HepG2 (cell line): ENCODE data around the gene CFAP46. TPM values are rescaled to one million over a fixed set of nuclear protein-coding genes. Genes with fewer than 3 reads are reported as not detected.

ENCODE experiments used
- ATAC-seq: fragments of 200-7000 bp; cut with Tn5 transposase; 3 replicates; pipeline ENCODE4 v1.9.1; 2020; ENCODE audit warnings: mild to moderate bottlenecking, moderate library complexity
- BruUV-seq: library from RNA; stranded (reverse); fragments of 400-500 nt; replicated peaks from 2 replicates; lab custom pipeline; 2021; lab: Mats Ljungman, UMichigan
- CTCF ChIA-PET: fragments of 300-600 bp; formaldehyde crosslinking; extraction: SDS; loops from one replicate; lab custom pipeline; 2021; ENCODE audit warnings: low total read pairs, inconsistent platforms, low intra/inter-chr PET ratio; lab: Yijun Ruan, JAX
- POLR2A ChIA-PET: fragments of 350-600 bp; sonication (Branson Sonifier 250); formaldehyde crosslinking; loops from one replicate; lab custom pipeline; 2020; ENCODE audit warnings: antibody characterized with exemption, inconsistent platforms; lab: Yijun Ruan, JAX
- DNase-seq: peaks from one replicate; pipeline ENCODE4 v3.0.0-alpha.2; 2015; ENCODE audit warnings: low spot score
- FAIRE-seq: peaks from 3 replicates; lab custom pipeline; 2011; peaks lifted over from hg19 to GRCh38; lab: Jason Lieb, UNC
- H2AFZ ChIP-seq: one replicate; pipeline ENCODE4 v1.6.1; 2011; ENCODE audit warnings: low read length, inconsistent platforms
- H3K27ac ChIP-seq: fragments of 300-600 bp; 3 replicates; pipeline ENCODE4 v1.8.0; 2011; ENCODE audit warnings: mixed run types, mild to moderate bottlenecking, mixed read lengths, low read length, inconsistent platforms; ENCODE audit not compliant: insufficient read depth; ENCODE audit errors: extremely low read length
- H3K27me3 ChIP-seq, 2 experiments: fragments of 200-600 bp in 1 of 2; 2 replicates in 1 of 2; 3 replicates in 1 of 2; pipeline versions ENCODE4 v1.6.0 to v1.8.0; 2011; ENCODE audit warnings: low read length in 2 of 2, mild to moderate bottlenecking in 2 of 2, moderate library complexity in 2 of 2, inconsistent platforms in 1 of 2; ENCODE audit not compliant: insufficient read depth in 2 of 2, control insufficient read depth in 1 of 2
- H3K36me3 ChIP-seq, 2 experiments: fragments of 200-600 bp in 1 of 2; replicated peaks in 1 of 2; 2 replicates in 1 of 2; 3 replicates in 1 of 2; pipeline versions ENCODE4 v1.5.1 to v1.8.0; 2011; ENCODE audit warnings: low read length in 2 of 2, inconsistent platforms in 1 of 2; ENCODE audit not compliant: insufficient read depth in 2 of 2, control insufficient read depth in 1 of 2
- H3K4me1 ChIP-seq: 2 replicates; pipeline ENCODE4 v1.5.1; 2012; ENCODE audit warnings: low read length, inconsistent platforms; ENCODE audit not compliant: insufficient read depth
- H3K4me2 ChIP-seq: 2 replicates; pipeline ENCODE4 v1.6.0; 2011; ENCODE audit warnings: low read depth, low read length, inconsistent platforms
- H3K4me3 ChIP-seq, 3 experiments: fragments of 200-600 bp in 1 of 3; sonication (generic), shearing (Covaris generic) in 1 of 3; replicated peaks in 1 of 3; 2 replicates each; pipeline ENCODE4 v1.5.1; 2011 to 2016; ENCODE audit warnings: low read length in 3 of 3, inconsistent platforms in 2 of 3, low read depth in 2 of 3, mild to moderate bottlenecking in 2 of 3, control low read depth in 1 of 3, mixed read lengths in 1 of 3; ENCODE audit not compliant: insufficient read depth in 1 of 3
- H3K79me2 ChIP-seq: one replicate; pipeline ENCODE4 v1.6.1; 2011; ENCODE audit warnings: low read length, inconsistent platforms; ENCODE audit not compliant: insufficient read depth
- H3K9ac ChIP-seq: 2 replicates; pipeline ENCODE4 v1.6.0; 2011; ENCODE audit warnings: mild to moderate bottlenecking, low read depth, low read length, inconsistent platforms; ENCODE audit not compliant: insufficient read depth
- H3K9me3 ChIP-seq: 2 replicates; pipeline ENCODE4 v1.5.1; 2012; ENCODE audit warnings: mild to moderate bottlenecking, low read length
- H4K20me1 ChIP-seq: 2 replicates; pipeline ENCODE4 v1.6.0; 2011; ENCODE audit warnings: inconsistent platforms, mild to moderate bottlenecking, low read length, moderate library complexity; ENCODE audit not compliant: insufficient read depth
- AGO2 ChIP-seq: fragments of 200-400 bp; formaldehyde crosslinking; optimal IDR thresholded peaks from 2 replicates; pipeline ENCODE3; 2017; ENCODE audit warnings: mild to moderate bottlenecking, low read depth, low read length, moderate library complexity
- BRCA1 ChIP-seq: sonication (generic); formaldehyde crosslinking; IDR thresholded peaks from 2 replicates; pipeline ENCODE4 v1.4.0; 2020; ENCODE audit warnings: missing genetic modification reagents
- CREB3 ChIP-seq: sonication (generic); formaldehyde crosslinking; IDR thresholded peaks from 2 replicates; pipeline ENCODE4 v1.5.0; 2020; ENCODE audit warnings: missing genetic modification reagents
- NFKBIZ ChIP-seq: IDR thresholded peaks from 2 replicates; pipeline ENCODE4 v1.6.1; 2018; ENCODE audit warnings: missing genetic modification reagents, missing compliant biosample characterization
- RXRB ChIP-seq: IDR thresholded peaks from 2 replicates; pipeline ENCODE4 v1.6.1; 2016; ENCODE audit warnings: borderline replicate concordance, missing genetic modification reagents, missing compliant biosample characterization
- SALL2 ChIP-seq: sonication (generic); formaldehyde crosslinking; IDR thresholded peaks from 2 replicates; pipeline ENCODE4 v1.8.1; 2023; ENCODE audit warnings: mild to moderate bottlenecking, missing genetic modification reagents, inconsistent platforms
- YEATS2 ChIP-seq: sonication (generic); formaldehyde crosslinking; IDR thresholded peaks from 2 replicates; pipeline ENCODE4 v1.4.0; 2020; ENCODE audit warnings: missing genetic modification reagents, borderline replicate concordance
- ZNF431 ChIP-seq: sonication (generic); formaldehyde crosslinking; IDR thresholded peaks from 2 replicates; pipeline ENCODE4 v1.9.0; 2022; ENCODE audit warnings: missing genetic modification reagents, low read depth, mild to moderate bottlenecking, borderline replicate concordance
- ZNF468 ChIP-seq: sonication (generic); formaldehyde crosslinking; IDR thresholded peaks from 2 replicates; pipeline ENCODE4 v1.8.0; 2022; ENCODE audit warnings: mild to moderate bottlenecking, moderate library complexity, missing genetic modification reagents
- ZNF879 ChIP-seq: sonication (generic); formaldehyde crosslinking; IDR thresholded peaks from 2 replicates; pipeline ENCODE4 v1.8.1; 2023; ENCODE audit warnings: missing genetic modification reagents
- WGBS: methylation state at CpG from one replicate; pipeline ENCODE4 v1.1.6; 2017; ENCODE audit warnings: low lambda C conversion rate; 5-methylcytosine and 5-hydroxymethylcytosine counted together
- in situ Hi-C: cut with HindIII; loops from 2 replicates; pipeline ENCODE4 v1.10.0; 2017; ENCODE audit warnings: low pct_unique_long_range_greater_than_20kb; ENCODE audit not compliant: extremely low pct_ligation_motif_present
- intact Hi-C: fragments of 100-400 bp; cut with micrococcal nuclease; formaldehyde crosslinking; loops from one replicate; pipeline ENCODE4 v1.10.0; 2022; ENCODE audit not compliant: unreplicated experiment
- polyA plus RNA-seq, 8 experiments: library from polyadenylated mRNA; depleted of rRNA in 3 of 8; stranded (reverse) in 7 of 8; unstranded in 1 of 8; fragments of >200 nt; fragmentation: Illumina TruSeq in 4 of 8; extraction: Trizol in 4 of 8; gene quantifications; 2 replicates each; pipeline versions ENCODE4 v1.2.1 to v1.2.3, GENCODE V29; 2011 to 2016; ENCODE audit warnings: low read depth in 4 of 8, missing spikeins in 1 of 8, mixed read lengths in 1 of 8; ENCODE audit not compliant: insufficient read depth in 1 of 8
- total RNA-seq, 5 experiments: library from RNA; depleted of rRNA; stranded (reverse); fragments of >200 nt; fragmentation: Illumina TruSeq; extraction: Trizol; gene quantifications; 2 replicates each; pipeline ENCODE4 v1.2.3, GENCODE V29; 2016; ENCODE audit warnings: low read depth in 1 of 5
- TF ChIP-seq, protein P1 (sequence below): sonication (generic); formaldehyde crosslinking; IDR thresholded peaks from 2 replicates; pipeline ENCODE4 v1.4.0; 2020; ENCODE audit warnings: missing genetic modification reagents

CFAP46 gene
- total and polyA plus RNA-seq, 2 of the 13 experiments (the other 11 are each of a cell fraction or from before 2014, with no cell fraction given): 0.24 to 0.84 TPM

GRCh38 chr10:132783940-132784865, 158.2 kb downstream of the CFAP46 start:
- no peak for DNase-seq
- no peaks in the 10 kb centered on the region for H3K9me3 ChIP-seq
- no peak overlapping the region for H3K27ac ChIP-seq
- TF ChIP-seq AGO2: peak; percentile 43
- no peak for TF ChIP-seq RXRB (CRISPR knock-in tag)
- peaks cover 3 to 22% of the 10 kb centered on the region in 2 experiments; a peak in 3 of 5 replicates for H3K27me3 ChIP-seq
- no peaks in the 10 kb centered on the region for H3K4me1 ChIP-seq
- ATAC-seq: no peak
- POLR2A ChIA-PET: no interaction called here
- intact Hi-C loops: no loop called here
- CTCF ChIA-PET: no interaction called here
- H4K20me1 ChIP-seq: no peaks in the 10 kb centered on the region
- no peak overlapping the region for H2AFZ ChIP-seq
- no peak overlapping the region for H3K4me2 ChIP-seq
- WGBS: 97% methylated on average over 106 of the region's 106 CpGs
- no peak overlapping the region for H3K4me3 ChIP-seq
- no peak for FAIRE-seq
- in situ Hi-C loops: no loop called here
- H3K36me3 ChIP-seq: peaks cover 0 to 2% of the 10 kb centered on the region in 2 experiments; a peak in 2 of 5 replicates
- no peaks in the 10 kb centered on the region for H3K79me2 ChIP-seq
- no TSS peak for BruUV-seq
- H3K9ac ChIP-seq: no peak overlapping the region

DNA sequence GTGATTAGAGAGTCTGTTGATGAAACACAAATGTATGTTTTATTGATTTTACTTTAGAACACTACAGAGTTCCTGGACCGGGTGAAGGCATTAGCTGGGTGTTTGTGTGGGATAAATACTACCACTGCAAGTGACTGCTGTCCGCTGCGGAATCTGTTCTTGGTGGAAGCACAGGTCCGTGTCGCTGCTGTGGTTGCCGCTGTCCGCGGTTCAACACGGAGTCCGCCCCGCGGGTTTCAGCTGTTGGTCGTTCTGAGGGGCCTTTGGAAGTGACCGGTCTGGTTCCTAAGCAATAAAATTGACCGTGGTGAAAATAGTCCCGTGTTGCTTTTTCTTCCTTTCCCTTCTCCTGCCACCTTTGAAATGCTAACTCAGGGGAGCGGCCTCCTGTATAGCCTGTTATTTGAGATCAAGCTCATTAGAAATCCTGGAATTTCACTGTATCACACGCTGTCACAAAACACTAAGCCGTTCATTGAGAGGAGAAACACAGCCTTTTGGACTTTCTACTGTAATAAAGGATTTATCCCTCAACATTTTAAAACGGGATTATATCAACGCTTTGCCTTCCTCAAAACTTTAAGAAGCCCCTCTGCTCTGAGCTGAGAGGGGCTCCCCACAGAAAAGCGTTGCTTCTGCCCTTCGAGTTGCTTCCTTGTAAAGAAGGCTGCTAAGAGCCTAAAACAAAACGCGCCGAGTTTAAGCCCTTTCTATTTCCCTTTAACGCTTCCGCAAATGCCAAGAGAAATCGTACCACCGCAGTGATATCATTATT, 159.0 kb downstream of the CFAP46 start:
- Histone ChIP-seq H3K9me3 (no peaks in the 10 kb centered on the region), H3K9ac (no peak overlapping the region), H3K4me2 (no peak overlapping the region), H4K20me1 (no peaks in the 10 kb centered on the region), H3K27me3 (peaks cover 3 to 14% of the 10 kb centered on the region in 2 experiments; a peak in 2 of 5 replicates), H3K36me3 (peaks cover 0 to 2% of the 10 kb centered on the region in 2 experiments; a peak in 2 of 5 replicates), H3K4me1 (no peaks in the 10 kb centered on the region), H3K79me2 (no peaks in the 10 kb centered on the region), H3K4me3 (no peak overlapping the region), H2AFZ (no peak overlapping the region), H3K27ac (no peak overlapping the region)
- in situ Hi-C loops: no loop called here
- FAIRE-seq (no peak), ATAC-seq (no peak), DNase-seq (no peak)
- 90% methylated on average over 28 of the region's 30 CpGs for WGBS
- intact Hi-C loops: no loop called here
- no TSS peak for BruUV-seq
- ChIA-PET POLR2A (no interaction called here), CTCF (no interaction called here)
- TF ChIP-seq, protein P1, sequence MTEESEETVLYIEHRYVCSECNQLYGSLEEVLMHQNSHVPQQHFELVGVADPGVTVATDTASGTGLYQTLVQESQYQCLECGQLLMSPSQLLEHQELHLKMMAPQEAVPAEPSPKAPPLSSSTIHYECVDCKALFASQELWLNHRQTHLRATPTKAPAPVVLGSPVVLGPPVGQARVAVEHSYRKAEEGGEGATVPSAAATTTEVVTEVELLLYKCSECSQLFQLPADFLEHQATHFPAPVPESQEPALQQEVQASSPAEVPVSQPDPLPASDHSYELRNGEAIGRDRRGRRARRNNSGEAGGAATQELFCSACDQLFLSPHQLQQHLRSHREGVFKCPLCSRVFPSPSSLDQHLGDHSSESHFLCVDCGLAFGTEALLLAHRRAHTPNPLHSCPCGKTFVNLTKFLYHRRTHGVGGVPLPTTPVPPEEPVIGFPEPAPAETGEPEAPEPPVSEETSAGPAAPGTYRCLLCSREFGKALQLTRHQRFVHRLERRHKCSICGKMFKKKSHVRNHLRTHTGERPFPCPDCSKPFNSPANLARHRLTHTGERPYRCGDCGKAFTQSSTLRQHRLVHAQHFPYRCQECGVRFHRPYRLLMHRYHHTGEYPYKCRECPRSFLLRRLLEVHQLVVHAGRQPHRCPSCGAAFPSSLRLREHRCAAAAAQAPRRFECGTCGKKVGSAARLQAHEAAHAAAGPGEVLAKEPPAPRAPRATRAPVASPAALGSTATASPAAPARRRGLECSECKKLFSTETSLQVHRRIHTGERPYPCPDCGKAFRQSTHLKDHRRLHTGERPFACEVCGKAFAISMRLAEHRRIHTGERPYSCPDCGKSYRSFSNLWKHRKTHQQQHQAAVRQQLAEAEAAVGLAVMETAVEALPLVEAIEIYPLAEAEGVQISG (CRISPR knock-in tag): no peak
- no peak for TF ChIP-seq ZNF468
- TF ChIP-seq NFKBIZ (CRISPR knock-in tag): no peak
- no peak for TF ChIP-seq ZNF879 (CRISPR knock-in tag)
- TF ChIP-seq SALL2: no peak
- no peak for TF ChIP-seq BRCA1 (CRISPR knock-in tag)
- no peak for TF ChIP-seq ZNF431 (CRISPR knock-in tag)
- TF ChIP-seq YEATS2: no peak
- no peak for TF ChIP-seq CREB3 (CRISPR knock-in tag)
